HepG2 (cell line): ENCODE data around the gene HINFP. TPM values are rescaled to one million over a fixed set of nuclear protein-coding genes. Genes with fewer than 3 reads are reported as not detected.

ENCODE experiments used
- AHR ChIP-seq: IDR thresholded peaks from 2 replicates; pipeline ENCODE4 v1.6.1; 2018; ENCODE audit warnings: missing genetic modification reagents, missing compliant biosample characterization
- ATF1 ChIP-seq: IDR thresholded peaks from 2 replicates; pipeline ENCODE4 v1.6.1; 2016; ENCODE audit warnings: mild to moderate bottlenecking, control low read depth
- CCDC6 ChIP-seq: sonication (generic); formaldehyde crosslinking; IDR thresholded peaks from 2 replicates; pipeline ENCODE4 v1.8.1; 2022; ENCODE audit warnings: mild to moderate bottlenecking, missing genetic modification reagents, moderate library complexity
- CENPT ChIP-seq: sonication (generic); formaldehyde crosslinking; IDR thresholded peaks from 2 replicates; pipeline ENCODE4 v1.8.0; 2022; ENCODE audit warnings: low read depth, mild to moderate bottlenecking, moderate library complexity, missing genetic modification reagents
- HOXA5 ChIP-seq: sonication (generic); formaldehyde crosslinking; IDR thresholded peaks from 2 replicates; pipeline ENCODE4 v1.4.0; 2020; ENCODE audit warnings: missing genetic modification reagents
- JUND ChIP-seq: sonication (generic); formaldehyde crosslinking; IDR thresholded peaks from 2 replicates; pipeline ENCODE4 v1.8.0; 2022; ENCODE audit warnings: mild to moderate bottlenecking, missing genetic modification reagents
- MTF1 ChIP-seq: sonication (generic); formaldehyde crosslinking; IDR thresholded peaks from 2 replicates; pipeline ENCODE4 v1.5.0; 2020; ENCODE audit warnings: missing genetic modification reagents
- MYNN ChIP-seq: sonication (generic); formaldehyde crosslinking; IDR thresholded peaks from 2 replicates; pipeline ENCODE4 v1.4.0; 2020; ENCODE audit warnings: mild to moderate bottlenecking, low read depth, missing genetic modification reagents
- REXO4 ChIP-seq: sonication (generic); formaldehyde crosslinking; IDR thresholded peaks from 2 replicates; pipeline ENCODE4 v1.8.0; 2022; ENCODE audit warnings: missing genetic modification reagents, mild to moderate bottlenecking, borderline replicate concordance
- SP4 ChIP-seq: sonication (generic); formaldehyde crosslinking; IDR thresholded peaks from 2 replicates; pipeline ENCODE4 v1.8.1; 2023; ENCODE audit warnings: mild to moderate bottlenecking, missing genetic modification reagents
- SRSF9 ChIP-seq: fragments of 200-400 bp; formaldehyde crosslinking; IDR thresholded peaks from 2 replicates; pipeline ENCODE4 v1.6.1; 2018; ENCODE audit warnings: borderline replicate concordance, mild to moderate bottlenecking, low read depth, low read length; ENCODE audit not compliant: insufficient read depth, poor library complexity, severe bottlenecking
- STAG1 ChIP-seq: sonication (generic); formaldehyde crosslinking; IDR thresholded peaks from 2 replicates; pipeline ENCODE4 v1.4.0; 2020; ENCODE audit warnings: missing genetic modification reagents
- ZC3H13 ChIP-seq: sonication (generic); formaldehyde crosslinking; IDR thresholded peaks from 2 replicates; pipeline ENCODE4 v1.8.1; 2023; ENCODE audit warnings: mild to moderate bottlenecking, missing genetic modification reagents, moderate library complexity
- ZMYM3 ChIP-seq: sonication (generic); formaldehyde crosslinking; IDR thresholded peaks from 2 replicates; pipeline ENCODE4 v1.5.1; 2020; ENCODE audit warnings: mild to moderate bottlenecking, missing genetic modification reagents
- ZNF264 ChIP-seq: sonication (generic); formaldehyde crosslinking; IDR thresholded peaks from 2 replicates; pipeline ENCODE4 v1.4.0; 2020; ENCODE audit warnings: missing genetic modification reagents
- ZNF337 ChIP-seq: sonication (generic); formaldehyde crosslinking; IDR thresholded peaks from 2 replicates; pipeline ENCODE4 v1.5.1; 2020; ENCODE audit warnings: missing genetic modification reagents, low read depth, mild to moderate bottlenecking, borderline replicate concordance
- ZNF431 ChIP-seq: sonication (generic); formaldehyde crosslinking; IDR thresholded peaks from 2 replicates; pipeline ENCODE4 v1.9.0; 2022; ENCODE audit warnings: missing genetic modification reagents, low read depth, mild to moderate bottlenecking, borderline replicate concordance
- ZNF713 ChIP-seq: sonication (generic); formaldehyde crosslinking; IDR thresholded peaks from 2 replicates; pipeline ENCODE4 v1.4.0; 2020; ENCODE audit warnings: mild to moderate bottlenecking, missing genetic modification reagents
- polyA plus RNA-seq, 8 experiments: library from polyadenylated mRNA; depleted of rRNA in 3 of 8; stranded (reverse) in 7 of 8; unstranded in 1 of 8; fragments of >200 nt; fragmentation: Illumina TruSeq in 4 of 8; extraction: Trizol in 4 of 8; gene quantifications; 2 replicates each; pipeline versions ENCODE4 v1.2.1 to v1.2.3, GENCODE V29; 2011 to 2016; ENCODE audit warnings: low read depth in 4 of 8, missing spikeins in 1 of 8, mixed read lengths in 1 of 8; ENCODE audit not compliant: insufficient read depth in 1 of 8
- total RNA-seq, 5 experiments: library from RNA; depleted of rRNA; stranded (reverse); fragments of >200 nt; fragmentation: Illumina TruSeq; extraction: Trizol; gene quantifications; 2 replicates each; pipeline ENCODE4 v1.2.3, GENCODE V29; 2016; ENCODE audit warnings: low read depth in 1 of 5
- TF ChIP-seq, protein P1 (sequence below), 2 experiments: sonication (generic) in 1 of 2; formaldehyde crosslinking in 1 of 2; IDR thresholded peaks; 2 replicates each; pipeline versions ENCODE4 v1.5.1 to v1.6.1; 2011 to 2020; ENCODE audit warnings: borderline replicate concordance in 1 of 2, low read depth in 1 of 2, low read length in 1 of 2, mild to moderate bottlenecking in 1 of 2, missing genetic modification reagents in 1 of 2, moderate library complexity in 1 of 2
- TF ChIP-seq, protein P2 (sequence below): sonication (generic); formaldehyde crosslinking; conservative IDR thresholded peaks from 2 replicates; pipeline ENCODE4 v1.8.0; 2022; ENCODE audit warnings: low read depth, missing genetic modification reagents
- TF ChIP-seq, protein P3 (sequence below): IDR thresholded peaks from 2 replicates; pipeline ENCODE4 v1.6.1; 2018; ENCODE audit warnings: missing genetic modification reagents

The HINFP gene
- total and polyA plus RNA-seq, 2 of the 13 experiments (the other 11 are each of a cell fraction or from before 2014, with no cell fraction given) = 15.1 to 21.4 TPM

DNA sequence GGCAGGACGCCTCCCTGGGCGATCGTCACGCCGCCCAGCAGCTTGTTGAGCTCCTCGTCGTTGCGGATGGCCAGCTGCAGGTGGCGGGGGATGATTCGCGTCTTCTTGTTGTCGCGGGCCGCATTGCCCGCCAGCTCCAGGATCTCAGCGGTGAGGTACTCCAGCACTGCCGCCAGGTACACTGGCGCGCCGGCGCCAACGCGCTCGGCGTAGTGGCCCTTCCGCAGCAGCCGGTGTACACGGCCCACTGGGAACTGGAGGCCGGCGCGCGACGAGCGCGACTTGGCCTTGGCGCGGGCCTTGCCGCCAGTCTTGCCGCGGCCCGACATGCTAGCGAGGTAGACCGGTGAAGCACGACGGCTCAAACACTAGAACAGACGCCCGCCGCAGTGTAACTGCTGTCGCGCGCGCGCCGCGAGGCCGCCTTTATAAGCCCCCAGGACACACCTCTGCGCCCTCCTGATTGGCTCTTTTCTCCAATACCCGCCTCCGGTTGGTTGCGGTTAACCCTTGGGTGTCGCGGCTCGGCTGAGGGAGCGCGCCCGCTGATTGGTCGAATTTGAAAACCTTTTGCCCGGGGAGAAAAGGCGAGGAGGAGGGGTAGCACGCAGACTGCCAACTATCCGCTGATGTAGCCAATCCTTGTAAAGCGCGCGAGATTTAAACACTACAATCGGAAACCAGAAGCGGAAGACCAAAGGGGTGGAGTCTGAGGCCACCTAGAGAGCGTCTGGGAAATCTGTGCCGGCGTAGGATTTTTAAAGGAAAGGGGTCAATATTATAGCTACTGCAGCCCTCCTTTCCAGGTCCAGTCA is 26.1 kb upstream of the HINFP start (continued):
- TF ChIP-seq, protein P1, sequence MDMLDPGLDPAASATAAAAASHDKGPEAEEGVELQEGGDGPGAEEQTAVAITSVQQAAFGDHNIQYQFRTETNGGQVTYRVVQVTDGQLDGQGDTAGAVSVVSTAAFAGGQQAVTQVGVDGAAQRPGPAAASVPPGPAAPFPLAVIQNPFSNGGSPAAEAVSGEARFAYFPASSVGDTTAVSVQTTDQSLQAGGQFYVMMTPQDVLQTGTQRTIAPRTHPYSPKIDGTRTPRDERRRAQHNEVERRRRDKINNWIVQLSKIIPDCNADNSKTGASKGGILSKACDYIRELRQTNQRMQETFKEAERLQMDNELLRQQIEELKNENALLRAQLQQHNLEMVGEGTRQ (IDR thresholded peaks at IDR 0.05; ENCODE audit: low read depth, low read length) = no peak
- TF ChIP-seq, protein P1 (CRISPR knock-in tag; IDR thresholded peaks at IDR 0.05; ENCODE audit: borderline replicate concordance) = no peak
- TF ChIP-seq REXO4 (CRISPR knock-in tag) (peak; percentile 48; the same call in 1 of the 2 replicates), CCDC6 (CRISPR knock-in tag) (peak; percentile 88), ZNF713 (CRISPR knock-in tag) (0 out of 2 replicates have a peak, but pooled peaks have one; percentile 77), MTF1 (CRISPR knock-in tag) (no peak; the same call in 1 of the 2 replicates), SP4 (CRISPR knock-in tag) (peak; percentile 93), CENPT (CRISPR knock-in tag) (peak; percentile 81; the same call in 1 of the 2 replicates), SRSF9 (no peak), JUND (CRISPR knock-in tag) (no peak), MYNN (CRISPR knock-in tag) (no peak; the same call in 1 of the 2 replicates), ATF1 (peak; percentile 81), ZNF264 (CRISPR knock-in tag) (peak; percentile 25; the same call in 1 of the 2 replicates), HOXA5 (peak; percentile 92), ZC3H13 (peak; percentile 97), ZNF431 (CRISPR knock-in tag) (peak; percentile 65; the same call in 1 of the 2 replicates), STAG1 (CRISPR knock-in tag) (no peak; the same call in none of the 2 replicates), ZNF337 (0 out of 2 replicates have a peak, but pooled peaks have one; percentile 53), ZMYM3 (no peak), AHR (CRISPR knock-in tag) (no peak)
- TF ChIP-seq, protein P2, sequence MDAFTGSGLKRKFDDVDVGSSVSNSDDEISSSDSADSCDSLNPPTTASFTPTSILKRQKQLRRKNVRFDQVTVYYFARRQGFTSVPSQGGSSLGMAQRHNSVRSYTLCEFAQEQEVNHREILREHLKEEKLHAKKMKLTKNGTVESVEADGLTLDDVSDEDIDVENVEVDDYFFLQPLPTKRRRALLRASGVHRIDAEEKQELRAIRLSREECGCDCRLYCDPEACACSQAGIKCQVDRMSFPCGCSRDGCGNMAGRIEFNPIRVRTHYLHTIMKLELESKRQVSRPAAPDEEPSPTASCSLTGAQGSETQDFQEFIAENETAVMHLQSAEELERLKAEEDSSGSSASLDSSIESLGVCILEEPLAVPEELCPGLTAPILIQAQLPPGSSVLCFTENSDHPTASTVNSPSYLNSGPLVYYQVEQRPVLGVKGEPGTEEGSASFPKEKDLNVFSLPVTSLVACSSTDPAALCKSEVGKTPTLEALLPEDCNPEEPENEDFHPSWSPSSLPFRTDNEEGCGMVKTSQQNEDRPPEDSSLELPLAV (CRISPR knock-in tag) = peak; percentile 70; the same call in 1 of the 2 replicates
- TF ChIP-seq, protein P3, sequence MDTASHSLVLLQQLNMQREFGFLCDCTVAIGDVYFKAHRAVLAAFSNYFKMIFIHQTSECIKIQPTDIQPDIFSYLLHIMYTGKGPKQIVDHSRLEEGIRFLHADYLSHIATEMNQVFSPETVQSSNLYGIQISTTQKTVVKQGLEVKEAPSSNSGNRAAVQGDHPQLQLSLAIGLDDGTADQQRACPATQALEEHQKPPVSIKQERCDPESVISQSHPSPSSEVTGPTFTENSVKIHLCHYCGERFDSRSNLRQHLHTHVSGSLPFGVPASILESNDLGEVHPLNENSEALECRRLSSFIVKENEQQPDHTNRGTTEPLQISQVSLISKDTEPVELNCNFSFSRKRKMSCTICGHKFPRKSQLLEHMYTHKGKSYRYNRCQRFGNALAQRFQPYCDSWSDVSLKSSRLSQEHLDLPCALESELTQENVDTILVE (CRISPR knock-in tag) = no peak
